Brain microvascular endothelial cell (primary cell): ENCODE measurements around the gene THUMPD1.
"Not testable (repeated sequence)": the region's sequence is repeated elsewhere in the genome, so short reads cannot be mapped to it uniquely, and the experiment has no call there.

Experiments
- DNase-seq: peaks from one replicate; pipeline ENCODE4 v3.0.0-alpha.2; 2020
- H3K27ac ChIP-seq: fragments of 250-450 bp; sonication (Bioruptor Pico); 2 replicates; pipeline ENCODE4 v1.5.1; 2020; ENCODE audit warnings: mild to moderate bottlenecking, moderate library complexity
- H3K27me3 ChIP-seq: fragments of 250-450 bp; sonication (Bioruptor Pico); replicated peaks from 2 replicates; pipeline ENCODE4 v1.5.1; 2020; ENCODE audit warnings: mild to moderate bottlenecking
- H3K36me3 ChIP-seq: fragments of 250-450 bp; sonication (Bioruptor Pico); replicated peaks from 2 replicates; pipeline ENCODE4 v1.5.1; 2020; ENCODE audit warnings: mild to moderate bottlenecking
- H3K4me3 ChIP-seq: 2 replicates; pipeline ENCODE4 v1.5.1; 2011; ENCODE audit warnings: low read depth, mild to moderate bottlenecking, control low read depth, low read length, moderate library complexity
- in situ Hi-C: cut with HindIII; loops from 2 replicates; pipeline ENCODE4 v1.10.0; 2017; ENCODE audit warnings: low sequenced_read_pairs, low pct_ligation_motif_present
- TF ChIP-seq, protein P1 (sequence below): IDR thresholded peaks from 2 replicates; pipeline ENCODE4 v1.5.1; 2011; ENCODE audit warnings: low read depth, mild to moderate bottlenecking, moderate library complexity, low read length, control low read depth, inconsistent platforms; ENCODE audit errors: missing control alignments

The THUMPD1 gene

DNA sequence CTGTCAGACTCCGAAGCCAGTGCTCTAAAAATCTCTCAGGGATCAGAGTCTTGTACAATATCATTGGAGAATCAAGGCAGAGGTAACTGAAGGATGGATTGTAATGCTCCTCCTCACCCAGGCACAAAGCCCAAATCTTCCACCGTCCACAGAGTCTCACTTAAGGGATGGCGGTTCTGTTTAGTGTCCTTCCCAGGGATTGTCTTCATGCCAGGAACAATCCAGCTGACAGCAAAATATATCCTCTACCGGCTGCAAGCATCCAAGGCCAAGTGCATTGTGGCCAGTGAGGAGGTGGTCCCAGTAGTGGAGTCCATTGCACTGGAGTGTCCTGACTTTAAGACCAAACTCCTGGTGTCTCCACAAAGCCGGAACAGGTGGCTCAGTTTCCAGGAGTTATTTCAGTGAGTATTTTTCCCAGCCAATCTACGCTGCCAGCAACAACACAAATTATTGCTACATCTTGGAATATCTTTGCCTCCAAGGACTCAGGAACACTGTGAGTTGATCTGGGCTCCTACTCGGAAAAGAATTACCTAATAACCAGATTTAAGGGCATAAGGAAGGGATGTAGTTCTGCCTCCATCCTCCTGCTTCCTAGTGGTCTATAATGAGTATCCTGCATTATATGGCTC lies 30.2 kb downstream of the THUMPD1 start:
- no peak for DNase-seq
- no peaks in the 10 kb centered on the region for H3K36me3 ChIP-seq
- TF ChIP-seq, protein P1, sequence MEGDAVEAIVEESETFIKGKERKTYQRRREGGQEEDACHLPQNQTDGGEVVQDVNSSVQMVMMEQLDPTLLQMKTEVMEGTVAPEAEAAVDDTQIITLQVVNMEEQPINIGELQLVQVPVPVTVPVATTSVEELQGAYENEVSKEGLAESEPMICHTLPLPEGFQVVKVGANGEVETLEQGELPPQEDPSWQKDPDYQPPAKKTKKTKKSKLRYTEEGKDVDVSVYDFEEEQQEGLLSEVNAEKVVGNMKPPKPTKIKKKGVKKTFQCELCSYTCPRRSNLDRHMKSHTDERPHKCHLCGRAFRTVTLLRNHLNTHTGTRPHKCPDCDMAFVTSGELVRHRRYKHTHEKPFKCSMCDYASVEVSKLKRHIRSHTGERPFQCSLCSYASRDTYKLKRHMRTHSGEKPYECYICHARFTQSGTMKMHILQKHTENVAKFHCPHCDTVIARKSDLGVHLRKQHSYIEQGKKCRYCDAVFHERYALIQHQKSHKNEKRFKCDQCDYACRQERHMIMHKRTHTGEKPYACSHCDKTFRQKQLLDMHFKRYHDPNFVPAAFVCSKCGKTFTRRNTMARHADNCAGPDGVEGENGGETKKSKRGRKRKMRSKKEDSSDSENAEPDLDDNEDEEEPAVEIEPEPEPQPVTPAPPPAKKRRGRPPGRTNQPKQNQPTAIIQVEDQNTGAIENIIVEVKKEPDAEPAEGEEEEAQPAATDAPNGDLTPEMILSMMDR: no peak
- H3K27ac ChIP-seq: no peak overlapping the region
- no peak overlapping the region for H3K4me3 ChIP-seq
- no peaks in the 10 kb centered on the region for H3K27me3 ChIP-seq
- in situ Hi-C loops: no loop called here

DNA sequence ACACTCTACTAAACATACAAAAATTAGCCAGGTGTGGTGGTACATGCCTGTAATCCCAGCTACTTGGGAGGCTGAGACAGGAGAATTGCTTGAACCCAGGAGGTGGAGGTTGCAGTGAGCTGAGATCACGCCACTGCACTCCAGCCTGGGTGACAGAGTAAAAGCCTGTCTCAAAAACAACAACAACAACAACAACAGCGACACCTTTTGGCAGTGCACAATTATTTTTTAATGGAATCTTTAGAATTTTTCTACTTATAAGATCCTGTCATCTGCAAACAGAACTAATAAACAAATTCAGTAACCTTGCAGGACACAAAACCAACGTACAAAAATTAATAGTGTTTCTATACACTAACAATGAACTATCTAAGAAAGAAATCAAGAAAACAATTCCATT lies 33.5 kb downstream of the THUMPD1 start:
- H3K4me3 ChIP-seq, H3K27ac ChIP-seq, H3K36me3 ChIP-seq, DNase-seq, H3K27me3 ChIP-seq, in situ Hi-C loops: not testable (repeated sequence)

DNA sequence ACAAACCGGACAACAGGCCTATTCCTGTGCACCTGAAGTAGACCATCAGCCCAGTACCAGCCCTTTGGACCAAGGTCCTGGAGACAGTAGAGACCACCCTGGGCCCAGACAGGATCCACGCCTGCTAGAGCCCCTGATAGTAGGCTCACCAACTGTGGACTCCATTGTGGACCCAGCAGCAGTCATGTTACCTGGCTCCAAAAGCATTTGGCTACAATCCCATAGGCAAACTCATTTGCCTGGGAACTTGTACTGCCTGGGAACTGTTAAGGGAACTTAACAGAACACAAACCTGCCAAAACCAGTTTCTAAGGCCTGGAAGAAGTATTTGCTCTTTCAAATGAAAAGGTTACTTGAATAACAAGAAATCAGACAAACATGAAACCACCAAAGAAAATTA lies 34.2 kb downstream of the THUMPD1 start:
- DNase-seq: no peak
- Histone ChIP-seq H3K27ac (no peak overlapping the region), H3K4me3 (no peak overlapping the region), H3K27me3 (no peaks in the 10 kb centered on the region), H3K36me3 (no peaks in the 10 kb centered on the region)
- in situ Hi-C loops: no loop called here
- TF ChIP-seq, protein P1: no peak

DNA sequence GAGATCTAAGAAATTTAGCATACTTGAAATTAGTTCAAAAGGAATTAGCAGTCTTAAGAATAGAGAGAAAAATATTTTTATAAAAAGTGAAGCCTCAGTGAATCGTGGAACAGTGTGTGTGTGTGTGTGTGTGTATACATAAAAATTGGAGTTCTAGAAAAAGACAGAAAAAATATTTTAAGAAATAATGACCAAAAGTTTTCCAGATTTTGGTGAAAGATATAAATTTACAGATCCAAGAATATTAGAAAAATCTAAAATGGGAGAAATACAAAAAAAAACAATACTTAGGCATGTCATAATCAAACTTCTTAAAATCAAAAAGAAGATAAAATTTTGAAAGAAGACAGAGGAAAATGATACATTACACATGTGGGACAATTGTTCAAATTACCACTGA lies 35.6 kb downstream of the THUMPD1 start:
- H3K27me3 ChIP-seq, H3K27ac ChIP-seq, in situ Hi-C loops, H3K4me3 ChIP-seq, DNase-seq, H3K36me3 ChIP-seq: not testable (repeated sequence)

DNA sequence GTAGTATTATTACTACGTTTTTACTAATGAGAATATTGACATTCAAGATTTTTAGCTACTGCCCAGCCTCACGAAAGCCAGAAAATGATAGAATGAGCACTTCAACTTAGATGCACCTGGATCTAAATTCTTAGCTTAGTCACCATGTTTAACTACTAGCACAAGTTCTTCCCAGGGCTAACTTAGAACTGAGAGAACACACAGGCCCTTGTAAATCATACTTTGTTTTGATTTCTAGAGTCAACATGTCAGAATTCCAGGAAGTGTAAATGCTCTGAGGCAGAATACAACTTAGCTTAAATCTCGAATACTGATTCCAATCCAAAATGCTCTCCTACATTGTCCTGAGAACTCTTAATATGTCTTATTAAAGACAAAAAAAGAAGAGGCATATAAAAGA lies 37.3 kb downstream of the THUMPD1 start:
- DNase-seq: no peak
- in situ Hi-C loops: no loop called here
- H3K4me3 ChIP-seq: no peak overlapping the region
- no peaks in the 10 kb centered on the region for H3K36me3 ChIP-seq
- no peak overlapping the region for H3K27ac ChIP-seq
- TF ChIP-seq, protein P1: no peak
- no peaks in the 10 kb centered on the region for H3K27me3 ChIP-seq

DNA sequence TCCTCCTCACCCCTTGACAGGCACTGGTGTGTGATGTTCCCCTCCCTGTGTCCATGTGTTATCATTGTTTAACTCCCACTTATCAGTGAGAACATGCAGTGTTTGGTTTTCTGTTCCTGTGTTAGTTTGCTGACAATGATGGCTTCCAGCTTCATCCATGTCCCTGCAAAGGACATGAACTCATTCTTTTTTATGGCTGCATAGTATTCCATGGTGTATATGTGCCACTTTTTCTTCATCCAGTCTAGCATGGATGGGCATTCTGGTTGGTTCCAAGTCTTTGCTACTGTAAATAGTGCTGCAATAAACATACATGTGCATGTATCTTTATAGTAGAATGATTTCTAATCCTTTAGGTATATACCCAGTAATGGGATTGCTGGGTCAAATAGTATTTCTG lies 39.9 kb downstream of the THUMPD1 start:
- H3K27ac ChIP-seq, DNase-seq, in situ Hi-C loops, H3K27me3 ChIP-seq, H3K4me3 ChIP-seq, H3K36me3 ChIP-seq: not testable (repeated sequence)

DNA sequence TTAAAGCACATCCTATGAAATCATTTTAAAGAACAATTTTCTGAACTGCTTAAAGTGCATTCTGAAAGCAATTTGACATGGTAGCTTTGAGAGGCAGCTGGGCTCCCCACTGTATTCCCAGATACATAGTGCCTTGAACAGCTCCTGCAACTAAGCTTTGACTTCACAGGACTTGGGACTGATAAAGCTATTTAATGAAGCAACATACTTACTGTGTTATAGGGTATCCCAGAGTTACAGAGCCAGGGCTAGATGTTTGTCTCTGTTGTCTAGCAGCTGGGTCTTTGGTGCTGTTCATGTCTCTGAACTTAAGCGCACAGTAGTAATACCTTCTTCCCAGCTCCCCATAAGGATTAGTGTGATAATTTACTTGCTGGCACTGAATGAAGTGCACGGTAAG lies 45.0 kb downstream of the THUMPD1 start:
- Histone ChIP-seq H3K27me3 (no peaks in the 10 kb centered on the region), H3K36me3 (no peaks in the 10 kb centered on the region), H3K4me3 (no peak overlapping the region), H3K27ac (no peak overlapping the region)
- DNase-seq: no peak
- TF ChIP-seq, protein P1: no peak
- in situ Hi-C loops: no loop called here
